Pancreas (tissue), 10 donors: Measurements from ENCODE around the gene S1PR3. TPM values are rescaled to one million over a fixed set of nuclear protein-coding genes. Genes with fewer than 3 reads are reported as not detected.

Experiments used
- ATAC-seq, 4 donors: fragments of 200-7000 bp; cut with Tn5 transposase; one replicate each; pipeline versions ENCODE4 v1.8.0 to v1.9.1; 2020; ENCODE audit warnings: mild to moderate bottlenecking in 4 of 4, moderate library complexity in 4 of 4
- DNase-seq, 6 donors: peaks; one replicate each; pipeline ENCODE4 v3.0.0-alpha.2; 2020
- FAIRE-seq: peaks from 2 replicates; lab custom pipeline; 2012; peaks lifted over from hg19 to GRCh38; lab: Jason Lieb, UNC
- H3K27ac ChIP-seq, 4 donors: fragments of 200-600 bp; sonication (generic); 1 replicate in 3 of 4; 2 replicates in 1 of 4; pipeline versions ENCODE4 v1.5.0 to v1.8.0; 2020
- H3K27me3 ChIP-seq, 4 donors: fragments of 200-600 bp; one replicate each; pipeline ENCODE4 v1.8.0; 2021
- H3K36me3 ChIP-seq, 3 donors: fragments of 200-600 bp; sonication (generic) in 1 of 3; one replicate each; pipeline versions ENCODE4 v1.5.0 to v1.8.0; 2020 to 2021
- H3K4me1 ChIP-seq, 3 donors: fragments of 200-600 bp; one replicate each; pipeline ENCODE4 v1.8.0; 2021
- H3K4me3 ChIP-seq, 4 donors: fragments of 200-600 bp; sonication (generic) in 2 of 4; one replicate each; pipeline versions ENCODE4 v1.5.0 to v1.8.0; 2020 to 2021
- H3K9me3 ChIP-seq, 4 donors: fragments of 200-600 bp; one replicate each; pipeline ENCODE4 v1.8.0; 2021
- WGBS, 2 donors: extraction: QIAGEN DNeasy Blood & Tissue Kit; methylation state at CpG; one replicate each; pipeline ENCODE4 v1.1.7; 2013; 5-methylcytosine and 5-hydroxymethylcytosine counted together
- intact Hi-C, 3 donors: fragments of 100-400 bp; cut with DNase I; formaldehyde crosslinking; loops; one replicate each; pipeline versions ENCODE4 v1.11.1 to v1.14.2; 2022
- polyA plus RNA-seq, 2 donors: library from polyadenylated mRNA; stranded (reverse); fragments of 200-250 nt; gene quantifications; one replicate each; pipeline ENCODE4 v1.2.3, GENCODE V29; 2013
- total RNA-seq, 6 donors: library from RNA; stranded (reverse); fragmentation: NEBNext Ultra II Directional in 4 of 6; extraction: Animal tissue kit (Norgen Biotek cat#: 25700) in 4 of 6; gene quantifications; one replicate each; pipeline versions ENCODE4 v1.2.1 to v1.2.4, GENCODE V29; 2021 to 2023
- TF ChIP-seq, protein P1 (sequence below), 4 donors: fragments of 200-600 bp; sonication (generic) in 3 of 4; IDR thresholded peaks; one replicate each; pipeline versions ENCODE4 v1.5.0 to v1.8.0; 2021; ENCODE audit warnings: antibody characterized with exemption in 4 of 4
- donor health status: healthy with polysubstance abuse.
- donor health status: DM: no; HTN: no; CAD: no; lungs with moderate emphysema.
- donor health status: DM: no; HTN: no; CAD: no.
- donor health status: control.
- donor health status: control.
- donor health status: Bipolar disorder and iron deficiency.
- donor health status: DM: yes; HTN: yes; CAD: no.
- donor health status: DM: no; HTN: no; CAD: no.
- donor health status: DM: no; HTN: no; CAD: no.
- donor health status: DM: yes; HTN: yes; CAD: no.

The S1PR3 gene
- total and polyA plus RNA-seq, 8 donors: 1.4 to 4.1 (median 2.2) TPM

DNA sequence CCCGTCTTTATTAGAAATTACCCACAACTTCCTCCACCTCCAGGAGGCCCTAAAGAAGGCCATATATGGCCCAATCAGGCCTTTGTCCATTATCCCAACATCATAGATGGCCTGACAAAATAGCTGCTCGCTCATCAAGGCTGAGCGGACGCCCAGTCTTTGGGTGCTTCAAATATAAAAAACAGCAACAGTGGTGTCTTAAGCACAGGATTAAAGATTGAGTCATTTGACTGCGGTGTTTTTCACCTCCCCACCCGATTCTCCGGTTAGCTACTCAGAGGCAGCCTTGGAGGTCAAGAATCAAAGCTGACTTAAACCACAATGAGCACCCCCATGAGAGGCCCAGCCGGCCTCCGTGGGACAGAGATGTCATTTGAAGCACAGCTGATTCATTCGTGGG lies 18.8 kb downstream of the S1PR3 start:
- Histone ChIP-seq H3K27ac (no peak overlapping the region), H3K36me3 (no peaks in the 10 kb centered on the region), H3K9me3 (no peaks in the 10 kb centered on the region), H3K27me3 (no peaks in the 10 kb centered on the region), H3K4me3 (no peak overlapping the region), H3K4me1 (no peaks in the 10 kb centered on the region)
- no peak for FAIRE-seq
- no peak for DNase-seq
- WGBS, 2 donors: 81% methylated on average over 10 of the region's 10 CpGs
- no peak for ATAC-seq
- TF ChIP-seq, protein P1, sequence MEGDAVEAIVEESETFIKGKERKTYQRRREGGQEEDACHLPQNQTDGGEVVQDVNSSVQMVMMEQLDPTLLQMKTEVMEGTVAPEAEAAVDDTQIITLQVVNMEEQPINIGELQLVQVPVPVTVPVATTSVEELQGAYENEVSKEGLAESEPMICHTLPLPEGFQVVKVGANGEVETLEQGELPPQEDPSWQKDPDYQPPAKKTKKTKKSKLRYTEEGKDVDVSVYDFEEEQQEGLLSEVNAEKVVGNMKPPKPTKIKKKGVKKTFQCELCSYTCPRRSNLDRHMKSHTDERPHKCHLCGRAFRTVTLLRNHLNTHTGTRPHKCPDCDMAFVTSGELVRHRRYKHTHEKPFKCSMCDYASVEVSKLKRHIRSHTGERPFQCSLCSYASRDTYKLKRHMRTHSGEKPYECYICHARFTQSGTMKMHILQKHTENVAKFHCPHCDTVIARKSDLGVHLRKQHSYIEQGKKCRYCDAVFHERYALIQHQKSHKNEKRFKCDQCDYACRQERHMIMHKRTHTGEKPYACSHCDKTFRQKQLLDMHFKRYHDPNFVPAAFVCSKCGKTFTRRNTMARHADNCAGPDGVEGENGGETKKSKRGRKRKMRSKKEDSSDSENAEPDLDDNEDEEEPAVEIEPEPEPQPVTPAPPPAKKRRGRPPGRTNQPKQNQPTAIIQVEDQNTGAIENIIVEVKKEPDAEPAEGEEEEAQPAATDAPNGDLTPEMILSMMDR (IDR thresholded peaks at IDR 0.05): no peak
- intact Hi-C loops: no loop called here

DNA sequence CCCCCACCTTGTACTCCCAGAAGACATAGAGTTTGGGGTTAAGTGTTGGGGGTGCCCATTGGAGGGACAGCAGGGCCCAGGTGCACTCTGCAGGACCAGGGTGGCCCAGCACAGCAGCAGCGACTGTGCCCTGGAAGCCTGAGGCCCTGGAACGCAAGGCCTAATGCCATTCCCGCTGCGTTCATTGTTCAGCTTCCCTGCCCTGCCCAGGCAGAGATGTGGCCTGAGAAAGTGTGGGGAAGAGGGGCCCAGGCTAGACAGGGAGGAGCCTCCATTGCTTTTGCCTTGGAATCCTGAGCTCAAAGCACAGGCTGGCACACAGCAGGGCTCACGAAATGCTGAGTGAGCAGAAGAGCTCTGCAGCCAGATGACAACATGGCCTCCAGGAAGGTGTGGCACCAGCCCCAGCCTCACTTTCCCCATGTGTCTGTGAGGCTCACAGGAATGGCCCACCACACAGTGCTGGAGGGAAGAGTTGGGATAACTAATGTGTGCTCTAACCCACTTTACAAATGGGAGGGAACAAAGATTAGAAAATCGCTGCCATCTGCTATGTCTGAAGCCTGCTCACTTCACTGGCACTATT lies 19.4 kb downstream of the S1PR3 start:
- ATAC-seq (no peak), FAIRE-seq (no peak), DNase-seq (no peak)
- 77 to 78% methylated on average over 6 of the region's 6 CpGs for WGBS, 2 donors
- TF ChIP-seq, protein P1 (IDR thresholded peaks at IDR 0.05): no peak
- no peak overlapping the region for H3K27ac ChIP-seq
- H3K9me3 ChIP-seq: no peaks in the 10 kb centered on the region
- H3K4me1 ChIP-seq: no peaks in the 10 kb centered on the region
- intact Hi-C loops: no loop called here
- no peaks in the 10 kb centered on the region for H3K36me3 ChIP-seq
- no peak overlapping the region for H3K4me3 ChIP-seq
- no peaks in the 10 kb centered on the region for H3K27me3 ChIP-seq

DNA sequence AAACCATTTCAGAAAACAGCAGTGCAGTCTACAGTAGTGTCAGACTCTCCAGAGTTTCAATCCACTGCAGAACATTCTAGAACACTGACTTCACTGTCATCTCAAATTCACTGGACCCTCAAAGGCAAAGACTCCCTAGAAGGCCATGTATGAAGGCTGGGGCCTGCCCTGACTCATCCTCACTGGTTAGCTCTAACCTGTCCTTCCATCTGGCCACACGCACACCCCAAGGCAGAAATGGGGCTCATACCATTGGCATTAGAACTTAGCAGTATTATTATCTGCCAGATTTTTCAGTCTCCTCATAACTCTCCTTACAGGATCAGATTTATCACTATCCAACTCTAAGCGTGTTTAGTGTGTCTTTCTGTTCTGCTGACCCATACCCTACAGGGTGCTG lies 20.4 kb downstream of the S1PR3 start:
- Histone ChIP-seq H3K27me3 (no peaks in the 10 kb centered on the region), H3K9me3 (no peaks in the 10 kb centered on the region), H3K4me3 (no peak overlapping the region), H3K27ac (no peak overlapping the region), H3K4me1 (no peaks in the 10 kb centered on the region), H3K36me3 (no peaks in the 10 kb centered on the region)
- TF ChIP-seq, protein P1 (IDR thresholded peaks at IDR 0.05): no peak
- no peak for ATAC-seq
- DNase-seq: no peak
- FAIRE-seq: no peak
- intact Hi-C loops: no loop called here
- WGBS, 2 donors: 87 to 92% methylated on average over 2 of the region's 2 CpGs

DNA sequence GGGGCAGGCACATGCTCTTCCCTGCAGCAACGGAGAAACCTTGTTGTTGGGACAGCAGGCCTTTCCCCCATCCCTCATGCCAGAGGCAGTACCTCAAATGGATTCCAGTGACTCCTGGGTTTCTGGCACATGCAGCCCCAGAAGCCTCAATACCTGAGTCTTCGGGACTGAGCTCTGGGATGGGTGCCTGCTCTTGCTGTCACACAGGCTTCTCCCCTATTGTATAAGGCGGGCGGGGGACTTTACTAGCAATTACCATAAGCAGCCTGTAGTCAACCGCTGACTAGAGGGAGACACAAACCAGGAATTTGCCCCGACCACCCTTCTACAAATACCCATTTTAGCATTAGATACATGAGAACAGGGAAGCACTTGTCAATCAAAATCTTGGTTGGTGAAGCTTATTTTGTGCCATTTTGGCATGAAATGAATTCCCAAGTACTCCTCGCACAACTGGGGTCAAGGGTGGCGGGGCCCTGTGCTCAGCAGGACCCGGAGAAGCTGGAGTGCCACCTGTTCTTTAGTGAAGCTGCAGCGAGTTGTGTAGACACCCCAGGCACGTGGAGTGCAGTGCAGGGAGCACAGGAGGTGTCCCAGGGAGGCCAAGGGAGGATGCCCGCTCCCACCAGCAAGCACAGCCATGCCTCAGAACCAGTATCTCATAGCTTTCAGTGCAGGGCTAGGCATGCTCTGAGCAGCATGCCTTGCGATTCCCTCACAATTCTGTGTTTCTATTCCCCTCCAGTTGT lies 21.2 kb downstream of the S1PR3 start:
- Histone ChIP-seq H3K4me3 (no peak overlapping the region), H3K27ac (no peak overlapping the region), H3K36me3 (no peaks in the 10 kb centered on the region), H3K4me1 (no peaks in the 10 kb centered on the region), H3K9me3 (no peaks in the 10 kb centered on the region), H3K27me3 (no peaks in the 10 kb centered on the region)
- 85 to 87% methylated on average over 13 of the region's 13 CpGs for WGBS, 2 donors
- intact Hi-C loops: no loop called here
- FAIRE-seq (no peak), ATAC-seq (no peak), DNase-seq (no peak)
- TF ChIP-seq, protein P1 (IDR thresholded peaks at IDR 0.05): no peak

DNA sequence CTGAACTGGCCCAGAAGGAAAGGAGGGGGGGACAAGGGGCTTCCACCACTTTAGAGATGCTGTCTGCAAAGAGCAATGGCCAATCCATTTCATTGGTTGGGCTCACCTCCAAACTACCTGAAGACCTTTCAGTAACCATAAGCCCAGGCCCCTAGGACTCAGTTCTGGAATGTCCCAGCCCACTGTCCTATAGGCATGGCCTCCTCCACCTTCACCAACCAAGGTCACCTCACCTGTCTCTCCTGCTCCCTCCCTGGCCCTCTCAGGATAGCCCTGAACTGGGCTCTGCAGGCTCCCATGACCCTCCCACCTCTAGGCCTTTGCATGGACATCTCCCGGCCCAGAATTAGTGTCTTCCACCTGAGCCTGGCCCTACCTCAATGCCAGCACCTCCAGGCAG lies 22.4 kb downstream of the S1PR3 start:
- ATAC-seq: no peak
- no peaks in the 10 kb centered on the region for H3K27me3 ChIP-seq
- no peak for FAIRE-seq
- intact Hi-C loops: no loop called here
- H3K36me3 ChIP-seq: no peaks in the 10 kb centered on the region
- DNase-seq: no peak
- no peaks in the 10 kb centered on the region for H3K9me3 ChIP-seq
- no peak overlapping the region for H3K27ac ChIP-seq
- WGBS, 2 donors: 82 to 100% methylated on average over 1 of the region's 1 CpG
- no peak overlapping the region for H3K4me3 ChIP-seq
- TF ChIP-seq, protein P1 (IDR thresholded peaks at IDR 0.05): no peak
- H3K4me1 ChIP-seq: no peaks in the 10 kb centered on the region
